T follicular helper cell (primary cell): ENCODE results near the gene CDC42BPG.

Experiments
- DNase-seq: peaks from one replicate; pipeline ENCODE4 v3.0.0-alpha.2; 2020; ENCODE audit warnings: low read depth
- total RNA-seq, 2 experiments: gene quantifications; one replicate each; lab custom pipeline; 2026; lab: John Stamatoyannopoulos, UW

The CDC42BPG gene
- total RNA-seq, result 1.2 to 11.5 reads per million in 2 experiments

DNA sequence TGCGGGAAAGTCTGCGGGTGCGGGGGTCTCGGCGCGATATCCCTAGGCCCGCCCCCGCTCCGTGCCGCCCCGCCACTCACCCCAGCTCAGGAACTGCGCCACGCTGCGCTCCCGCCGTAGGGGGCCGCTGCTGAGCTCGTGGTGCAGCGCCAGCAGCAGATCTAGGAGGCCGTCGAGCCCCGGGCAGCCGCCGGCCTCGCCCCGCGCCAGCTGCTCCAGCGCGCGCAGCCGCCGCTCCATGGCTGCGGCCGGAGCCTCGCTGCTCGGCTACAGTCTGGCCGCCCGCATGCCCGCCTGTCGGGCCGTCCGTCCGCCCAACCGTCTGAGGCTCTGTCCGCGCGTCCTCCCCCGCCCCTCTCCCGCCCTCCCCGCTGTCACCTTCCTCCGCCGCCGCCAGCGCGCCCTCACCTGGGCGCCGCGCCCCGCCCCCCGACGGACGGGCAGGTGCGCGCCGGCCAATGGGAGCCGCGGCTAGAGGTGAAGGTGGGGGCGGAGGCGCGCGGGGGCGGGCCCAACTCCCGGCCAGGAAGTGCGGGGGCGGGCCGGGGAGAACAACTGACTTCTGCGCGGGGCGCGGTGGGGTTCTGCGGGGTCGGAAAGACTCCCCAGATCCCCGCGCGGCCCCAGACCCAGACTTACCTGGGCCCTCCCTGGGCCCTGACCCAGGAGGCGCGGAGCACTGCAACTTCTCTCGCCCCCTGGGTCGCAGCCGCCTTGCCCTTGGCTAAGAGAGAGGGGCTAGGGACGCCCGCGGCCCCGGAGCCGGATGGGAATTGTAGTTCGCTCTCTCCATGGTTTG is at the start of gene CDC42BPG:
Gene CDC42BPG, minus strand, starts transcription at position 324 of the 799 bp plus-strand sequence. Its CDS starts 84 bp downstream, at position 240.
- peak; percentile 68 for DNase-seq

GRCh38 chr11:64893194-64894069 is 49.0 kb upstream of the CDC42BPG start:
- no peak for DNase-seq

DNA sequence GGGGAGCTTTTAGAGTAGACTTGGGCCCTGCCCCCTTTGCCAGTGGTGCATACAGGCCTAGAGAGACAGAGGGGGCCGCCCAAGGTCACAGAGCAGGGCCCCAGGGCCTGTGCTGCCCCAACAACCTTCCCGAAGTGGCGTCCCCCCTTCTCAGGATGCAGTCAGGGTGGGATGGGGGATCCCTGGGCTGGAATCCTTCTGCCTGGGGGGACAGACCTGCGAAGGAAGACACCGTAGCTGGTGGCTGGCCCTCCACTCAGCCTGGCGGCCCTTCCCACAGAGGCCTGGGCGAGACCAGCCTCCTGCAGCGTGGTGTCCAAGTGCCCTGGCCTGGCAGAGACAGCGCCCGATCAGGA is 48.4 kb upstream of the CDC42BPG start:
- DNase-seq, result no peak

GRCh38 chr11:64892411-64892831 is 48.0 kb upstream of the CDC42BPG start:
- DNase-seq, result no peak

DNA sequence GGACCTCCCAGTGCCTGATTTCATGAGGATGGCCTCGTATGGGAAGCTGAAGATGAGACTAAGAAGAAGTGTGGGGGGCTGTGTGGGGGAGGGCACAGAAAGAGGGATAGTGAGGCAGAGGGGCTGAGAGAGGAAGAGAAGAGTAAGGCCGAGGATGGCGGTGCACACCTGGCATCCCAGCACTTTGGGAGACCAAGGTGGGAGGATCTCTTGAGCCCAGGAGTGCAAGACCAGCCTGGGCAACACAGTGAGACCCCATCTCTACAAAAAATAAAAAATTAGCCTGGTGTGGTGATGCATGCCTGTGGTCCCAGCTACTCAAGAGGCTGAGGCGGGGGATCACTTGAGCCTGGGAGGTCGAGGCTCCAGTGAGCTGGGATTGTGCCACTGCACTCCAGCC is 47.4 kb upstream of the CDC42BPG start:
- DNase-seq, result no peak

DNA sequence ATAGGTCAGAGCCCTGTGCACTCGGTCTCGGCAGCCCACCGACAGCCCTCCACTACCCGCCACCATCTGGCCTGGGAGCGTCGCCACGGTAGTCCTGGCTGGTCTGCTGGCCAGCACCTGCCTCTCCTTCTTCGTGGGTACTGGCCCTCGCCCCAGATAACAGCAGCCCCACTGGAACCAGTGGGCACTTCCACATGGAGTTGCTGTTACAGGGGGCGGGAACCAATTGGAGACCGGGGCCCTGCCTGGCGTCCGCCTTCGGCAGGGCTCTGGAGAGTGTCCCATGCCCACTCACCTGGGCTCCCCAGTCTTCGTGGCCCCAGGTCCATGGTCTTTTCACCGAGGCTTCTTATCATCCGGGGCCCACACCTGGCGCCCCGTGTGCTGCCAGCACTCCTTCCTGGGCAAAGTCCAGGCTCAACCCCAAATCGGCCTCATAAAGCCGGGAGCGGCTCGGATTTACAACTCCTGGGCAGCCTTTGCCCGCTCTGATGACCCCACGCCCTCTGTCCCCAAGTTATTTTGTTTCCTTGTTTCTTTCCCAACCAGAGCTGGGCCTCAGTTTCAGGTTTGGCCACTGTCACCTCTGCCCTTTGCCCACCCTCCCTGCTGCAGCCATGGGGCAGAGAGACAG is 46.9 kb upstream of the CDC42BPG start:
- DNase-seq, result no peak

DNA sequence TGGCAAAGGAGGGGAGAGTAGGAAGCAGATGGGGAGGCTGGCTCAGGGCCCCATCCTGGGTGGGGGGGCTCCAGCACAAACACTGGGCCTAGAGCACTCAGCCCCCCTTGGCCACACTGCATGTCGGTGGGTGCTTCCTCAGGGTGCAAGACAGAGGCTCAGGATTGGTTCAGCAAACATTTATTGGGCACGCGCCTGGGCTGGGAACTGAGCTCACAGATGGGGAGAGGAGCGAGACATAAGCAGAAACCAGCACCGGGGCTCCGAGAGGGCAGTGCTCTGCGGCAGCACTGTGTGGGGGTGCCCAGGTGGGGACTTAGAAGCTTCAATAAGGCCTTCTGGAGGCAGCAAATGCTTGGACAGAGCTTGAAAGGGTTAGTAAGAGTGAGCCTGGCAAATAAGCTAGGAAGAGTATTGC is 46.1 kb upstream of the CDC42BPG start:
- no peak for DNase-seq

DNA sequence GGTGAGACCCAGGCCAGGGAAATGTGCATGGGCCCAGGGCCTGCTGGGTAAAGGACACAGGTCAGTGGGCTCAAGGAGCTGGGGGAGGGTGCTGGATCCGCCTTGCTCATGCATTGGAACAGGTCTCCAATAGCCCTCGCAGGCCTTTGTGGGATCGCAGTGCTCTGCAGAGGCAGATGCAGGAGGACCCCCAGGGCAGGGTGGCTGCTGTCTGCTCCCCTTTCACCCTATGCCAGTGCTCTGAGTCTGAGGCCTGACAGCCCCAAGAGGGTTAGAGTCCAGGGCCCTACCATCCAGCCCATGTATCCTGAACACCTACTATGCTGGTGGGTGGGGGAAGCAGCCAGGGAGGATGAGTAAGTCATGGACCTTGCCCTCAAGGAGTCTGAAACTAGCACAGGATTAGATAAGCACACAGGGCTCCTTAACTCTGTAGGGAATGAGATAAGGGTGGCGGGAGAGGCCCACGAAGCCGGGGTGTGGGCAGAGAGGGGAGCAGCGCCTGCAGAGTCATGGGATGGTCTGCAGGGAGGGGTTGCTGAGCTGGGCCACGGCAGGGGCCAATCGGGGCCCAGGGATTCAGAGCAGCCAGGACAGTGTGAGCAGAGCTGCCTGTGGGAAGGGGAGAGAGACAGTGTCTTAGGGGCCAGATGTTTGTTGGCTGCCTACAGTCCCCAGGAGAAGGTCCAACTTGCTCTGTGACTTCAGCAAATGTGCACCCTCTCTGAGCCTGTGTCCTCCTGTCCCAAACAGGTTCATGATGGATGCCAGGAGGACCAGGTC is 44.5 kb upstream of the CDC42BPG start:
- no peak for DNase-seq

DNA sequence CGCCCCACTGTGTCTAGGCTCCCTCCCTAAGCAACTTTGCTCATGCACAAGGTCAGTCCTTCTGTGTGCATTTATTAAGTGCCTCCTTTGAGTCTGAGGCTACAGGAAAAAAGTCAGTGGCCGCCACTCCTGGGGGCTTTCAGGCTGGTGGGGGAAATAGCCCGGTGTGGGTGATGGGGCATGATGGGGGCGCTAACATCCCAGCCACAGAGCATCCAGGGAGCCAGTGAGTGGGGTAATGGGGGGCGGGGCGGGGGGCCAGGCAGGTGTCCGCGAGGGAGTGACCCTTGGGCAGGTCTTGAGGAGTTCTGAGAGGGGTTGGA is 43.9 kb upstream of the CDC42BPG start:
- no peak for DNase-seq

GRCh38 chr11:64887757-64888405 is 43.4 kb upstream of the CDC42BPG start:
- DNase-seq, result peak; percentile 76

GRCh38 chr11:64887234-64887756 is 42.8 kb upstream of the CDC42BPG start:
- no peak for DNase-seq

- no peak for DNase-seq
Measured at GRCh38 chr11:64885367-64886286, 41.2 kb upstream of the CDC42BPG start.

DNA sequence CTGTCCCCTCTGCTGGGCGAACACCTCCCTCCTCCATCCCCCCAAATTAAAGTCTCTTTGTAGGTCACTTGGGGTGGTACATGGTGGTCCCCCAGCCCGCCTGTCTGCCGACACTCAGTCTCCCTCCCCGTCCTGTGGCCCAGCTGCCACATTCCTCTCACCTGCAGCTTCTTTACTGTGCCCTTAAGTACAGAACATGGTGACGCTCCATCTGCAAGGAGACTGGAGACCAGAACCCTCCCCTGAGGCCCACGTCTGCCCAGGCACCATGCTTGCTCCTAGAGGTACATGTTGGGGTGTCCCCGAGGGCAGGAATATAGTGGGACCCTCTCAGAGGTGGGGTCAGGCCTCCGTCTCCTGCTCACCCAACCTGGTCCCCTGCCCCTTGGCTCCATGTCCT is 39.6 kb upstream of the CDC42BPG start:
- no peak for DNase-seq

DNA sequence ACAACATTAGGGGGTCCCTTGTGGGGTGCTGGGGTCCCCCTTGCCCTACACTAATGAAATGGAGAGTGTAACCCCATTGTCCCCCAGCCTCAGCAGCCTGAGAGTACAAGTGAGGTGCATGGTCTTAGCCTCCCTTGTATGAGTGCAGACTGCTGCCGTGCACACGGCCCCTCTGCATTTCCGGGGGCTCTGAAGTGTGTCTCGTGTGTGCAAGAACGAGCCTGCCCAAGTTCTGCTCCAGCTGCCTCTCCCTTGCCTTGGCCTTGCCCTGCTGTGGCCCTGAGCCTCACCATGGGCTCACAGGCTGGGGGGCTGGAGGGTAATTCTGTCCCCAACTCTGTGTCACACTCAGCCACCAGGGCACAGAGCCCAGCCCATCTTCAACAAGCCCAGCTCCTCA is 39.1 kb upstream of the CDC42BPG start:
- no peak for DNase-seq

GRCh38 chr11:64882243-64882642 is 37.8 kb upstream of the CDC42BPG start:
- no peak for DNase-seq

DNA sequence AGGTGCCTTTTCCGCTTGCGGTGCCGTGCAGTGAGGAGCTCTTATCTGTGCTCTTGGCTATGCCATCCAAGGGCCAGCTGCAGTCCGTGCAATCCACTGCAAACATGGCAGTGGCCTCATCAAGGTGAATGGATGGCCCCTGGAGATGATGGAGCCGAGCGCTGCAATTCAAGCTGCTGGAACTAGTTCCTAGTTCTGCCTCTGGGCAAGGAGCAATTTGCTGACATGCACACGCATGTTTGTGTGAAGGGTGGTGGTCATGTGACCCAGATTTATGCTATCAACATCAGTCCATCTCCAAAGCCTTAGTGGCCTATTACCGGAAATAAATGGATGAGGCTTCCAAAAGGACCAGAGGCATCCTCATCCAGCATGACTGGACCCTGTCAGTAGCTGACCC is 37.0 kb upstream of the CDC42BPG start:
- DNase-seq, result no peak

DNA sequence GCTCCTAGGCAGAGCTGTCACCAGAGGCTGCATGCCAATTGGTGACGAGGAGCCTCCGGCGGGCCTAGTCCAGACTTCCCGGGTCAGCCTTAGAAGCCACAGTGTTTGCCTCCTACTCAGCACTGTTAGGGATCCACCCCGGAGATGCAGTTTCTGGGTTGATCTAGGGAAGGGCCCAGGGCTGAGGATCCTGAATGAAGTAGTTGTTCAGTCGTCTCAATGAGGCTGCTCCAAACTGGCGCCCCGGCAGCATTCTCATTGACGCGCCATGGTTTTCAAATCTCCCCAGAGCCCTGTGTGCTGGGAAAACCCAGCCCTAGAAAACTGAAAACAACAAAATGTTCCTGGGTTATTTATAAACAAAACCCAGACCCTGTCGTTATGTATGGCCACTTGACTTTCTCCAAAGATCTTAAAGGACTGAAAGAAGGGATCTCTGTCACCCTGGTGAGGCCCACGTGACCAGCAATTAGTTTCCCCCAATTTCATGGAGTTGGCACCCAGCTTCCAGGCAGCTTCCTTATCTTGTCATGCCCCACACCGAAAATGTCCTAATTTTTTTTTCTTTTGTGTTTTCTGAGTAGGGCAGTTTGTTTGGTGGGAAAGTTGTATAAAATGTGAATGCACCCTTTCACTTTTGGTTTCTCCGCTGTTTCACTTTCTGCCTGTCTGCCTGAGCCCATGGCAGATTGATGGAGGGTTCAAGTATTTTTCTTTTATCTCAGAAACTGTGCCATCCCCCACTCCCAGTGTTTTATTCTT is 36.0 kb upstream of the CDC42BPG start:
- DNase-seq, result no peak

DNA sequence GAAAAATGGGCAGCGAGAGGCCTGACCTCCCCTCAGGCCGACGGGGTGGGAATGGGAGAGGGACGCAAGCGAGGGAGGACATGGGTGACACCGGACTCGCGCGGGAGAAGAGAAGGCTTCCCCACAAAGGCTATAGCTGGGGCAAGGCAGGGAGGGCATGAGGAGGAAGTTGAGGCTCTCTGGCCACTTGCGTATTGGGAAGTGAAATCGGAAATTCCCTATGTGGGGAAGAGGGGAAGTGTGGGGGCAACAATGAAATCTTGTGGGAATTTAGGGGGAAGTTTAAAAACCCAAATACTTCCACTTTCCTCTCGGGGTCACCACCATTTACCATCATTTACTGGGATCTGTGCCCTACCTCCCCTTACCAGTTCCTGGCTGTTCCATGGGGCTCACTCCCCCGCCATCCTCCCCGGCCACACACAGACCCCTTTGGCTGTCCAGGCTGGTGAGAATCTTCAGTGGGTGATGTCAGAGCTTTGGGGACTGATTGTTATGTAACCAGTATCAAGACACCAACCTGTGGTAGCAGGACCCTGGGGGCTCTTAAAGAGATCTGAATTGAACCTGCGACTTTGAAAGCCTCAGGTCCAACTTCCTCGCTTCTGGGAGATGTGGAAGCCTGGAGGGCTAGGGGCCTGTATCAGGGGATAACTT is 34.9 kb upstream of the CDC42BPG start:
- no peak for DNase-seq
